Brain pericyte (primary cell): Measurements from ENCODE around the gene PTGIR.
"Not testable (repeated sequence)": the region's sequence is repeated elsewhere in the genome, so short reads cannot be mapped to it uniquely, and the experiment has no call there.

Experiments
- DNase-seq: peaks from one replicate; pipeline ENCODE4 v3.0.0-alpha.2; 2012; ENCODE audit warnings: low read depth, low spot score

The PTGIR gene

GRCh38 chr19:46639358-46640182, 14.7 kb upstream of the PTGIR start:
- no peak for DNase-seq

GRCh38 chr19:46637224-46637623, 12.3 kb upstream of the PTGIR start:
- no peak for DNase-seq

GRCh38 chr19:46635920-46636761, 11.3 kb upstream of the PTGIR start, which contains the start of gene GNG8:
GNG8 (minus strand) TSS chr19:46636202; CDS start chr19:46634682, 1,520 bp downstream.
- DNase-seq: no peak

GRCh38 chr19:46634656-46635218, 9.8 kb upstream of the PTGIR start:
- no peak for DNase-seq

- no peak for DNase-seq
These were observed 9.3 kb upstream of the PTGIR start for GRCh38 chr19:46634045-46634655.

- DNase-seq: no peak
These were observed 8.2 kb upstream of the PTGIR start for GRCh38 chr19:46633130-46633529.

- DNase-seq: no peak
These were observed 6.6 kb upstream of the PTGIR start for GRCh38 chr19:46631481-46631880.

GRCh38 chr19:46630586-46631205, 5.8 kb upstream of the PTGIR start:
- DNase-seq: no peak

GRCh38 chr19:46629546-46630025, 4.7 kb upstream of the PTGIR start:
- DNase-seq: no peak

GRCh38 chr19:46628970-46629369, 4.1 kb upstream of the PTGIR start:
- DNase-seq: not testable (repeated sequence)

- no peak for DNase-seq
These were observed 1.6 kb upstream of the PTGIR start for GRCh38 chr19:46626446-46626845.

- DNase-seq: no peak
These were observed 842 bp upstream of the PTGIR start for GRCh38 chr19:46625731-46626130.

GRCh38 chr19:46623915-46624502, 880 bp downstream of the PTGIR start:
- no peak for DNase-seq

GRCh38 chr19:46622118-46622446, 2.8 kb downstream of the PTGIR start:
- no peak for DNase-seq

- DNase-seq: no peak
These were observed 3.4 kb downstream of the PTGIR start for GRCh38 chr19:46621191-46622117.

GRCh38 chr19:46620716-46621115, 4.2 kb downstream of the PTGIR start:
- DNase-seq: no peak

GRCh38 chr19:46620267-46620666, 4.6 kb downstream of the PTGIR start:
- DNase-seq: no peak

- no peak for DNase-seq
These were observed 6.1 kb downstream of the PTGIR start for GRCh38 chr19:46618670-46619231.

GRCh38 chr19:46617601-46618000, 7.3 kb downstream of the PTGIR start:
- DNase-seq: no peak
